Mesothelial cell of epicardium (in vitro differentiated cells): Measurements from ENCODE around the gene CLEC4C. TPM values are rescaled to one million over a fixed set of nuclear protein-coding genes. Genes with fewer than 3 reads are reported as not detected.
A peak's percentile ranks its signal among the peaks of the same experiment; 100 is the strongest.
"Not testable (repeated sequence)": the region's sequence is repeated elsewhere in the genome, so short reads cannot be mapped to it uniquely, and the experiment has no call there.

Experiments
- DNase-seq, 2 experiments: peaks; one replicate each; pipeline ENCODE4 v3.0.0; 2021; ENCODE audit warnings: low spot score in 2 of 2; ENCODE audit not compliant: unreplicated experiment in 2 of 2
- H3K27ac Mint-ChIP-seq: 2 replicates; pipeline ENCODE4 v1.8.0; 2021; ENCODE audit warnings: mixed read lengths
- H3K27me3 Mint-ChIP-seq: 2 replicates; pipeline ENCODE4 v1.8.0; 2021; ENCODE audit warnings: low read depth, mixed read lengths
- H3K36me3 Mint-ChIP-seq: 2 replicates; pipeline ENCODE4 v1.8.0; 2021; ENCODE audit warnings: mixed read lengths
- H3K4me1 Mint-ChIP-seq: 2 replicates; pipeline ENCODE4 v1.8.0; 2021; ENCODE audit warnings: mixed read lengths
- H3K4me3 Mint-ChIP-seq: 2 replicates; pipeline ENCODE4 v1.8.0; 2021; ENCODE audit warnings: mild to moderate bottlenecking, moderate library complexity, mixed read lengths
- H3K9me3 Mint-ChIP-seq: 2 replicates; pipeline ENCODE4 v1.8.0; 2021; ENCODE audit warnings: mixed read lengths
- CTCF ChIP-seq: fragments of 200-600 bp; sonication (generic); IDR thresholded peaks from one replicate; pipeline ENCODE4 v1.5.0; 2021; ENCODE audit warnings: antibody characterized with exemption; ENCODE audit not compliant: unreplicated experiment
- total RNA-seq: library from RNA; stranded (reverse); gene quantifications from 3 replicates; pipeline ENCODE4 v1.2.1, GENCODE V29; 2021

CLEC4C gene
- not detected in 3 replicates for total RNA-seq

GRCh38 chr12:7747246-7747645, at the start of gene CLEC4C:
Gene CLEC4C, minus strand, starts transcription at chr12:7747375. Its CDS starts 27 bp downstream, at chr12:7747348.
- no peak within 1 kb of the TSS for H3K27ac Mint-ChIP-seq
- H3K4me3 Mint-ChIP-seq, result no peak within 1 kb of the TSS
- DNase-seq, result no peak
- H3K9me3 Mint-ChIP-seq, result peaks cover 16% of the 10 kb centered on the region
- no peaks in the 10 kb centered on the region for H3K4me1 Mint-ChIP-seq
- no peaks in the 10 kb centered on the region for H3K36me3 Mint-ChIP-seq
- TF ChIP-seq CTCF, result no peak
- no peaks in the 10 kb centered on the region for H3K27me3 Mint-ChIP-seq

- H3K4me3 Mint-ChIP-seq, result no peak overlapping the region
- H3K27me3 Mint-ChIP-seq, result peaks cover 17% of the 10 kb centered on the region
- no peak overlapping the region for H3K27ac Mint-ChIP-seq
- H3K9me3 Mint-ChIP-seq, result no peaks in the 10 kb centered on the region
- H3K4me1 Mint-ChIP-seq, result peaks cover 6% of the 10 kb centered on the region
- no peaks in the 10 kb centered on the region for H3K36me3 Mint-ChIP-seq
- DNase-seq, result no peak
- no peak for TF ChIP-seq CTCF
Measured at GRCh38 chr12:7793211-7793610, 46.0 kb upstream of the CLEC4C start.

- H3K36me3 Mint-ChIP-seq, DNase-seq, H3K9me3 Mint-ChIP-seq, H3K4me3 Mint-ChIP-seq, H3K4me1 Mint-ChIP-seq, H3K27ac Mint-ChIP-seq: not testable (repeated sequence)
- H3K27me3 Mint-ChIP-seq, result peaks cover 34% of the 10 kb centered on the region
Measured at GRCh38 chr12:7788884-7789528, 41.8 kb upstream of the CLEC4C start, which contains the start of gene NANOG. Gene NANOG, plus strand, starts transcription at chr12:7789402. Its CDS starts 213 bp downstream, at chr12:7789615.

GRCh38 chr12:7788294-7788660, 41.1 kb upstream of the CLEC4C start:
- Mint-ChIP-seq H3K9me3 (no peaks in the 10 kb centered on the region), H3K27ac (no peak overlapping the region), H3K4me1 (peaks cover 6% of the 10 kb centered on the region), H3K4me3 (peak overlapping the region; percentile 20), H3K27me3 (peaks cover 34% of the 10 kb centered on the region), H3K36me3 (no peaks in the 10 kb centered on the region)
- no peak for DNase-seq
- no peak for TF ChIP-seq CTCF

GRCh38 chr12:7787574-7788293, 40.6 kb upstream of the CLEC4C start:
- peaks cover 6% of the 10 kb centered on the region for H3K4me1 Mint-ChIP-seq
- H3K36me3 Mint-ChIP-seq, result no peaks in the 10 kb centered on the region
- TF ChIP-seq CTCF, result no peak
- peak overlapping the region; percentile 20 for H3K4me3 Mint-ChIP-seq
- no peak for DNase-seq
- H3K27me3 Mint-ChIP-seq, result peaks cover 34% of the 10 kb centered on the region
- H3K9me3 Mint-ChIP-seq, result no peaks in the 10 kb centered on the region
- H3K27ac Mint-ChIP-seq, result no peak overlapping the region

- no peak for TF ChIP-seq CTCF
- Mint-ChIP-seq H3K9me3 (no peaks in the 10 kb centered on the region), H3K4me3 (no peak overlapping the region), H3K4me1 (peaks cover 6% of the 10 kb centered on the region), H3K36me3 (no peaks in the 10 kb centered on the region), H3K27ac (no peak overlapping the region), H3K27me3 (peaks cover 29% of the 10 kb centered on the region)
- DNase-seq, result no peak
Measured at GRCh38 chr12:7784701-7785100, 37.5 kb upstream of the CLEC4C start.

GRCh38 chr12:7783433-7783832, 36.3 kb upstream of the CLEC4C start:
- DNase-seq, H3K36me3 Mint-ChIP-seq, H3K4me3 Mint-ChIP-seq, H3K27ac Mint-ChIP-seq, H3K9me3 Mint-ChIP-seq, H3K4me1 Mint-ChIP-seq: not testable (repeated sequence)
- H3K27me3 Mint-ChIP-seq, result peaks cover 20% of the 10 kb centered on the region
